Fibroblast of pulmonary artery (primary cell): ENCODE data around the gene AXL.
"Not testable (repeated sequence)": the region's sequence is repeated elsewhere in the genome, so short reads cannot be mapped to it uniquely, and the experiment has no call there.

Source experiments
- DNase-seq: peaks from one replicate; pipeline ENCODE4 v3.0.0-alpha.2; 2010; ENCODE audit warnings: low read depth
- H3K4me3 ChIP-seq: replicated peaks from 2 replicates; pipeline ENCODE4 v1.5.1; 2011; ENCODE audit warnings: low read depth, mild to moderate bottlenecking, control low read depth, low read length, moderate library complexity
- TF ChIP-seq, protein P1 (sequence below): IDR thresholded peaks from 2 replicates; pipeline ENCODE4 v1.5.1; 2011; ENCODE audit warnings: mild to moderate bottlenecking, control low read depth, low read length, inconsistent platforms; ENCODE audit errors: missing control alignments

The AXL gene

GRCh38 chr19:41218615-41219507 lies at the start of gene AXL:
Gene AXL, plus strand, starts transcription at chr19:41219223. Its CDS starts 170 bp downstream, at chr19:41219393.
- H3K4me3 ChIP-seq = peak within 1 kb of the TSS; percentile 70
- TF ChIP-seq, protein P1, sequence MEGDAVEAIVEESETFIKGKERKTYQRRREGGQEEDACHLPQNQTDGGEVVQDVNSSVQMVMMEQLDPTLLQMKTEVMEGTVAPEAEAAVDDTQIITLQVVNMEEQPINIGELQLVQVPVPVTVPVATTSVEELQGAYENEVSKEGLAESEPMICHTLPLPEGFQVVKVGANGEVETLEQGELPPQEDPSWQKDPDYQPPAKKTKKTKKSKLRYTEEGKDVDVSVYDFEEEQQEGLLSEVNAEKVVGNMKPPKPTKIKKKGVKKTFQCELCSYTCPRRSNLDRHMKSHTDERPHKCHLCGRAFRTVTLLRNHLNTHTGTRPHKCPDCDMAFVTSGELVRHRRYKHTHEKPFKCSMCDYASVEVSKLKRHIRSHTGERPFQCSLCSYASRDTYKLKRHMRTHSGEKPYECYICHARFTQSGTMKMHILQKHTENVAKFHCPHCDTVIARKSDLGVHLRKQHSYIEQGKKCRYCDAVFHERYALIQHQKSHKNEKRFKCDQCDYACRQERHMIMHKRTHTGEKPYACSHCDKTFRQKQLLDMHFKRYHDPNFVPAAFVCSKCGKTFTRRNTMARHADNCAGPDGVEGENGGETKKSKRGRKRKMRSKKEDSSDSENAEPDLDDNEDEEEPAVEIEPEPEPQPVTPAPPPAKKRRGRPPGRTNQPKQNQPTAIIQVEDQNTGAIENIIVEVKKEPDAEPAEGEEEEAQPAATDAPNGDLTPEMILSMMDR = no peak
- peak; percentile 82 for DNase-seq

GRCh38 chr19:41172297-41173164 lies 46.5 kb upstream of the AXL start:
- DNase-seq = no peak
- TF ChIP-seq, protein P1 = no peak

DNA sequence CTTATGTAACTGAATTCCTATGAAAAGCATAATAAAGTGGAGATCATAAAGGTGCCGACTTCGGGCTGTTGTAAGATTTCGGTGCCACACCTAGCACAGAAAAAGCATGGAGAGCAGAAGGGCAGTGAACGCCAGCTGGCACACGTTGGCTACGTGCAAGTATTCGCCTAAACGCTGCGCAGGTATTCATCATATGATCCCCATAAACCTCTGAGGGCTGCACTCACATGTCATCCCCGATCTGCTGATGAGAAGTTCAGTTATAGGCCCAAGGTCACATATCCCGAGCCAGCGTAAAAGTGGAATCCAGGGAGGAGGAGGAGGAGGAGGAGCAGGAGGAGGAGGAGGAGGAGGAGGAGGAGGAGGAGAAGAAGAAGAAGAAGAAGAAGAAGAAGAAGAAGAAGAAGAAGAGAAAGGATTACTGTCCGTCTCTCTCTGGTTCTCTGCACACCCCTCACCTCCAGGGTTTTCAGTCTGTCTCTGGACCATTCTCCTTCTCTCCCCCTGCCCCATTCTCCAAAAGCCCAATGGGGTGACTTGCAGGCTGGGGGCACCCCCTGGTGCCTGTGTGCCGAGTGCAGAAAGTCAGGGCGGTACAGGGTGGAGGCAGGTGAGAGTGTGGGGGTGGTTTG lies 44.6 kb upstream of the AXL start:
- TF ChIP-seq, protein P1 = no peak
- DNase-seq = no peak
- no peak overlapping the region for H3K4me3 ChIP-seq

More at GRCh38 chr19:41172297-41173164, 46.5 kb upstream of the AXL start:
- H3K4me3 ChIP-seq = no peak overlapping the region

DNA sequence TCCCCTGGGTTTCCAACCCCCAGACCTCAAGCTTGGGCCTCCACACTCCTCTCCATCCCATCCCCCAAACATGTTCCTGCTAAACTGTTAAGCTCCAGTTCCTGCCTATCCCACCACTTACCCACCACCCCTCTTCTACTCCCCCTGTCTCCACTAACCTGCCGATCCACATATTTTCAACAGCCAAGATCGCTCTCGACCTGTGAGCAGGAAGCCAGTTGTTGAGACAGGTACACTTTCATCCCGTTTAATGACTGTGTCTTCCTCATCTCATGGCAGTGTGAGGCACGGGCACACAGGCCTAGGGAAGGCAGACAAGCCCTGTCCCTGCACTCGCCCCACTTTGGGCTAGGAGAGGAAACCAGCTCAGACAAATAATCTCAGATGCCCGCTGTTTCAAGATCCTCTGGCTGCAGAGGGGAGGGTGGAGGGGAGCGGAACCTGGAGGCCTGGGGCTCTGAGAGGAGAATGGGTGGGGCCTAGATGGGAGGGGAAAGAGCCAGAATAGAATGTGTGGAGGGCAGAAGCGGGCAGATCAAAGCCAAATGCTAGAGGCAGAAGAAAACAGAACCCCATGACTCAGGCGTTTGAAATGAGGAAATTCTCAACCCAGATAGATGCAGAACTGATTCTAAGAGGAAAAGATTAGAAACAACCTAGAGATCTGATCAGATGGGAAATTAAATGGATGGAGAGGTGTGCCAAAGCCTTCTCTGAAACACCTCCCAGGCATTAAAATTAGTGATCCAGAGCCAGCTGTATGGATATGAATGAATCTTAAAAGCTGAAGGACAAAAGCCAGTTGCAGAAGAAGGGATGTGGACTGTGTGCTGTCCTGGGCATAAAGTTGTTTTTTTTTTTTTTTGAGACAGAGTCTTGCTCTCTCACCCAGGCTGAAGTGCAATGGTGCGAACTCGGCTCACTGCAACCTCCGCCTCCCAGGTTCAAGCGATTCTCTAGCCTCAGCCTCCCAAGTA lies 42.9 kb upstream of the AXL start:
- TF ChIP-seq, protein P1 = no peak
- DNase-seq = peak; percentile 63
- H3K4me3 ChIP-seq = no peak overlapping the region

GRCh38 chr19:41180173-41180572 lies 38.9 kb upstream of the AXL start:
- H3K4me3 ChIP-seq, DNase-seq: not testable (repeated sequence)

- TF ChIP-seq, protein P1 = no peak
- DNase-seq = no peak
Measured at GRCh38 chr19:41186971-41187883, 31.8 kb upstream of the AXL start.

More at GRCh38 chr19:41186971-41187883, 31.8 kb upstream of the AXL start:
- H3K4me3 ChIP-seq = no peak overlapping the region
